HG03039 (cell line): ENCODE results near the gene FXYD1.

Experiments used
- ATAC-seq: cut with Tn5 transposase; IDR thresholded peaks from one replicate; pipeline ENCODE4 v1.9.1; 2021; ENCODE audit warnings: mild to moderate bottlenecking, moderate library complexity; ENCODE audit not compliant: unreplicated experiment

Gene FXYD1

GRCh38 chr19:35184267-35184666, 45.6 kb downstream of the FXYD1 start:
- no peak for ATAC-seq

- ATAC-seq, result no peak
These were observed 46.3 kb downstream of the FXYD1 start for GRCh38 chr19:35184884-35185283.
